ENCODE results near the gene CYSRT1.

The CYSRT1 gene

DNA sequence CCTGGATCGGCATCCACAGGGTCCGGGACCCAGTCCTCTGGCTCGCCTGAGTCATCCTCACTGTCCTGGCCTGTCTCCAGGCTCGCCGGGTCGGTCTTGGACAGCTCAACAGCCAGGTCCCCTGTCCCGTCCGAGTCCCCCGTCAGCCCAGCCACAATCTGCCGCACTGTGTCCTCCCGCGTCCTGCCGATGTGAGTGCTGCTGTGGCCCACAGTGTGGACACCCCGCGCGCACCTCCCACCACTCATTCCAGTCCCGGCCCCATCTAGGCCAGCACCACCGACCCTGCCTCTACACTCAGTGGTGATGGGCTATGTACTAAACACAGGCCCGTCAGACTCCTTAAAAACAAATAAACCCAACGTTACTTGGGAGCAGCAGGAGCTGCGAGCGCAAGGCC, 43.3 kb upstream of the CYSRT1 start:
- H2BK120ac ChIP-seq (ENCODE audit: insufficient read depth, low read length, poor library complexity): no peak overlapping the region
- peaks cover 2% of the 10 kb centered on the region for H3K9me3 ChIP-seq (ENCODE audit: insufficient read depth, low read depth, low read length)
- H3K79me1 ChIP-seq (ENCODE audit: low read length): no peaks in the 10 kb centered on the region
- H4K12ac ChIP-seq (ENCODE audit: low read depth, low read length): no peak overlapping the region
- no peaks in the 10 kb centered on the region for H3K79me2 ChIP-seq (ENCODE audit: control insufficient read depth, insufficient read depth, low read length, poor library complexity)
- no peak overlapping the region for H3K27ac ChIP-seq (ENCODE audit: low read depth, low read length)
- H4K8ac ChIP-seq (ENCODE audit: low read depth, low read length): no peak overlapping the region
- H4K91ac ChIP-seq (ENCODE audit: low read depth, low read length): no peak overlapping the region
- H3K18ac ChIP-seq (ENCODE audit: low read length): no peak overlapping the region
- no peak overlapping the region for H3K4me2 ChIP-seq (ENCODE audit: low read length)
- DNase-seq: no peak
- H3K4ac ChIP-seq (ENCODE audit: low read depth, low read length): no peak overlapping the region
- peaks cover 0 to 3% of the 10 kb centered on the region in 2 experiments for H3K4me1 ChIP-seq (ENCODE audit: control insufficient read depth in 1 of 2, insufficient read depth in 2 of 2, low read length in 2 of 2)
- H2AFZ ChIP-seq (ENCODE audit: insufficient read depth, low read length, poor library complexity): no peak overlapping the region
- H3K23ac ChIP-seq (ENCODE audit: low read length): no peak overlapping the region
- H2BK12ac ChIP-seq (ENCODE audit: low read length): no peak overlapping the region
- H2AK5ac ChIP-seq (ENCODE audit: low read length): no peak overlapping the region
- H3K36me3 ChIP-seq (ENCODE audit: control insufficient read depth in 1 of 2, insufficient read depth in 2 of 2, low read length in 2 of 2): peaks cover 75 to 83% of the 10 kb centered on the region in 2 experiments
- H2BK5ac ChIP-seq (ENCODE audit: low read depth, low read length, poor library complexity): no peak overlapping the region
- no peaks in the 10 kb centered on the region for H3K27me3 ChIP-seq (ENCODE audit: insufficient read depth, low read length)
- no peak overlapping the region for H3K4me3 ChIP-seq (ENCODE audit: low read depth, low read length)
- H3K9ac ChIP-seq (ENCODE audit: low read length): no peak overlapping the region
- WGBS (ENCODE audit: extremely low coverage, insufficient coverage, insufficient read length): no CpG with 5 or more reads among the region's 22 CpGs
- no peak overlapping the region for H3K14ac ChIP-seq (ENCODE audit: low read length)

DNA sequence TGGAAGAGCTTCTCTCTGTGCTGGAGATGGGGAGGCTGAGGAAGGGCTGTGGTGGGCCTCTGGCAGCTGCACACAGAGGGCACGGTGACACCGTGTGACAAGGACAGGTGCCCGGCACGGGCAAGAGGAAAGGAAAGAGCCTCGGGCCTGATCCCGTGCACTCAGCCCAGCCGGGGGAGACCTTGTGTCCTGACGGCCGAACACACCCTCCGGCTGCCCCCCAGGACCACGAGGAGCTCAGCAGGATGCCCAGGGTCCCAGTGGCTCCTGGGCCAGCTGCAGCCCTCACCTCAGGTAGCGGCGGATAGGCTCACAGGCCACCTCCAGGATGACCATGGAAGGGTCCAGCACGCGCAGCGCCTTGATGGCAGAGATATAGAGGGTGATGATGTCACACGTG, 42.1 kb upstream of the CYSRT1 start:
- no peak overlapping the region for H3K4me3 ChIP-seq (ENCODE audit: low read depth, low read length)
- WGBS (ENCODE audit: extremely low coverage, insufficient coverage, insufficient read length): no CpG with 5 or more reads among the region's 17 CpGs
- no peak for DNase-seq
- no peak overlapping the region for H3K9ac ChIP-seq (ENCODE audit: low read length)
- no peak overlapping the region for H2BK120ac ChIP-seq (ENCODE audit: insufficient read depth, low read length, poor library complexity)
- H3K9me3 ChIP-seq (ENCODE audit: insufficient read depth, low read depth, low read length): peaks cover 2% of the 10 kb centered on the region
- H3K14ac ChIP-seq (ENCODE audit: low read length): no peak overlapping the region
- no peak overlapping the region for H4K91ac ChIP-seq (ENCODE audit: low read depth, low read length)
- H2BK12ac ChIP-seq (ENCODE audit: low read length): no peak overlapping the region
- no peak overlapping the region for H3K4ac ChIP-seq (ENCODE audit: low read depth, low read length)
- H3K79me1 ChIP-seq (ENCODE audit: low read length): no peaks in the 10 kb centered on the region
- H4K12ac ChIP-seq (ENCODE audit: low read depth, low read length): no peak overlapping the region
- H3K18ac ChIP-seq (ENCODE audit: low read length): no peak overlapping the region
- H2AK5ac ChIP-seq (ENCODE audit: low read length): no peak overlapping the region
- H2BK5ac ChIP-seq (ENCODE audit: low read depth, low read length, poor library complexity): no peak overlapping the region
- no peaks in the 10 kb centered on the region for H3K79me2 ChIP-seq (ENCODE audit: control insufficient read depth, insufficient read depth, low read length, poor library complexity)
- H3K4me2 ChIP-seq (ENCODE audit: low read length): no peak overlapping the region
- no peak overlapping the region for H4K8ac ChIP-seq (ENCODE audit: low read depth, low read length)
- H2AFZ ChIP-seq (ENCODE audit: insufficient read depth, low read length, poor library complexity): no peak overlapping the region
- H3K36me3 ChIP-seq (ENCODE audit: control insufficient read depth in 1 of 2, insufficient read depth in 2 of 2, low read length in 2 of 2): peaks cover 78 to 84% of the 10 kb centered on the region in 2 experiments
- no peak overlapping the region for H3K23ac ChIP-seq (ENCODE audit: low read length)
- peaks cover 8 to 10% of the 10 kb centered on the region in 2 experiments for H3K4me1 ChIP-seq (ENCODE audit: control insufficient read depth in 1 of 2, insufficient read depth in 2 of 2, low read length in 2 of 2)
- H3K27me3 ChIP-seq (ENCODE audit: insufficient read depth, low read length): no peaks in the 10 kb centered on the region
- no peak overlapping the region for H3K27ac ChIP-seq (ENCODE audit: low read depth, low read length)

DNA sequence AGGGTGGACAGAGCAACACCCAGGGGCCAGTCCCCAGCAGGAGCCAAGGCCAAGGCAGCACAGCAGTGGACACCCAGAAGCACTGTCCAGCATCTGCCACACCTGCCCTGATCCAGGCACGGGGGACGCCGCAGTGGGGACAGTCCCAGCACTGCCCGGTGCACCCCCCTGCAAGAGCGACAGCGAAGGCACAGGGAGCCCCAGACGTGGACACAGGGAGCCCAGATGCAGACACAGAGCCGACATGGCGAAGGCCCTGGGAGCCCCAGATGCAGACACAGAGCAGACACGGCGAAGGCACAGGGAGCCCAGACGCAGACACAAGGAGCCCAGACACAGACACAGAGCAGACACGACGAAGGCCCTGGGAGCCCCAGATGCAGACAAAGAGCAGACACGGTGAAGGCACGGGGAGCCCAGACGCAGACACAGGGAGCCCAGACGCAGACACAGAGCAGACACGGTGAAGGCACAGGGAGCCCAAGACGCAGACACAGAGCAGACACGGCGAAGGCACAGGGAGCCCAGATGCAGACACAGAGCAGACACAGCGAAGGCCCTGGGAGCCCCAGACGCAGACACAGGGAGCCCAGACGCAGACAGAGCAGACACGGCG, 40.9 kb upstream of the CYSRT1 start:
- Histone ChIP-seq H3K4me2 (ENCODE audit: low read length) (no peak overlapping the region), H3K18ac (ENCODE audit: low read length) (no peak overlapping the region), H4K8ac (ENCODE audit: low read depth, low read length) (no peak overlapping the region), H2AK5ac (ENCODE audit: low read length) (no peak overlapping the region), H4K91ac (ENCODE audit: low read depth, low read length) (no peak overlapping the region), H3K27me3 (ENCODE audit: insufficient read depth, low read length) (no peaks in the 10 kb centered on the region), H4K12ac (ENCODE audit: low read depth, low read length) (no peak overlapping the region), H2BK5ac (ENCODE audit: low read depth, low read length, poor library complexity) (no peak overlapping the region), H3K36me3 (ENCODE audit: control insufficient read depth in 1 of 2, insufficient read depth in 2 of 2, low read length in 2 of 2) (peaks cover 74 to 77% of the 10 kb centered on the region in 2 experiments), H3K79me2 (ENCODE audit: control insufficient read depth, insufficient read depth, low read length, poor library complexity) (peaks cover 6% of the 10 kb centered on the region), H3K14ac (ENCODE audit: low read length) (no peak overlapping the region), H3K27ac (ENCODE audit: low read depth, low read length) (no peak overlapping the region), H3K9ac (ENCODE audit: low read length) (no peak overlapping the region), H3K4me3 (ENCODE audit: low read depth, low read length) (no peak overlapping the region), H3K4ac (ENCODE audit: low read depth, low read length) (no peak overlapping the region), H3K23ac (ENCODE audit: low read length) (no peak overlapping the region), H3K9me3 (ENCODE audit: insufficient read depth, low read depth, low read length) (peaks cover 2% of the 10 kb centered on the region), H3K79me1 (ENCODE audit: low read length) (peaks cover 5% of the 10 kb centered on the region), H2BK12ac (ENCODE audit: low read length) (no peak overlapping the region), H2BK120ac (ENCODE audit: insufficient read depth, low read length, poor library complexity) (no peak overlapping the region), H2AFZ (ENCODE audit: insufficient read depth, low read length, poor library complexity) (no peak overlapping the region), H3K4me1 (ENCODE audit: control insufficient read depth in 1 of 2, insufficient read depth in 2 of 2, low read length in 2 of 2) (peaks cover 8 to 9% of the 10 kb centered on the region in 2 experiments)
- no peak for DNase-seq
- no CpG with 5 or more reads among the region's 27 CpGs for WGBS (ENCODE audit: extremely low coverage, insufficient coverage, insufficient read length)

DNA sequence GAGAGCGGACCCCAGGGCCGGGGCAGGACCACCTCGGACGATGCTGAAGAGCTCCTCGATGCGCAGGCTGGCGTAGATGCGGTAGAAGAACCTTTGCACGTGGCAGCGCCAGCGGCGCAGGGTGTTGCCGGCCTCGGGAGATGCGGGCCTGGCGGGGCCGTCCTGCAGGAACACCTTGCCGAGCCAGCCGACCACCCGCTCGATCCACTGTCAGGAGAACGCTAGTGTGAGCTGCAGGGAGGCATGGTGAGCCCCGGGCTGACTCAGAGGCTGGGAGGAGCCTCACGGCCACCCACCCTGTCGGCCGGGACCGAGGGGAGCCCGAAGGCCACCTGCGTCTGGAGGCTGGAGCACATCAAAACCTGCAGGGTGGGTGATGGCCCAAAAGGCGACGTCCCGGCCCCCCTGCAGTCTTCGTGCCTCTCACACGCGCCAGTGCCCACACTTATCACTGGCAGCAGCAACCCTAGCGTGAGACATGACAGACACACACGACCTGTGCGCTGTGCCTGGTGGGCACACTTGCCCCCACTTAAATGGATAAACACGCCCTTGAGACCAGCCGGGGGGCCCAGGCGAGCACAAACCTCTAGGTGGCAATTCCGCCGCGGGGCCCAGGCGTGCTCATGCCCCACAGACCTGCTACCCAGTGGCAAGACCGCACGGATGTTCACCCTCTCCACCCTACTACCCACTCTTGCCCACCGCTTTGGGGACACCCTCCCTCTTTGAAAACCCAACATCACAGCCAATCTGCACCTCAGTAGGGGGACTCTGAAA, 39.9 kb upstream of the CYSRT1 start:
- Histone ChIP-seq H3K18ac (ENCODE audit: low read length) (no peak overlapping the region), H4K91ac (ENCODE audit: low read depth, low read length) (no peak overlapping the region), H2AFZ (ENCODE audit: insufficient read depth, low read length, poor library complexity) (no peak overlapping the region), H4K8ac (ENCODE audit: low read depth, low read length) (no peak overlapping the region), H3K4me2 (ENCODE audit: low read length) (no peak overlapping the region), H3K4me3 (ENCODE audit: low read depth, low read length) (no peak overlapping the region), H3K23ac (ENCODE audit: low read length) (no peak overlapping the region), H3K9ac (ENCODE audit: low read length) (no peak overlapping the region), H3K9me3 (ENCODE audit: insufficient read depth, low read depth, low read length) (peaks cover 2% of the 10 kb centered on the region), H3K4ac (ENCODE audit: low read depth, low read length) (no peak overlapping the region), H2AK5ac (ENCODE audit: low read length) (no peak overlapping the region), H3K79me1 (ENCODE audit: low read length) (peaks cover 5% of the 10 kb centered on the region), H3K27me3 (ENCODE audit: insufficient read depth, low read length) (no peaks in the 10 kb centered on the region), H3K27ac (ENCODE audit: low read depth, low read length) (no peak overlapping the region), H3K36me3 (ENCODE audit: control insufficient read depth in 1 of 2, insufficient read depth in 2 of 2, low read length in 2 of 2) (peaks cover 69 to 72% of the 10 kb centered on the region in 2 experiments), H2BK12ac (ENCODE audit: low read length) (no peak overlapping the region), H4K12ac (ENCODE audit: low read depth, low read length) (no peak overlapping the region), H2BK5ac (ENCODE audit: low read depth, low read length, poor library complexity) (no peak overlapping the region), H3K4me1 (ENCODE audit: control insufficient read depth in 1 of 2, insufficient read depth in 2 of 2, low read length in 2 of 2) (peaks cover 17 to 18% of the 10 kb centered on the region in 2 experiments), H3K79me2 (ENCODE audit: control insufficient read depth, insufficient read depth, low read length, poor library complexity) (peaks cover 8% of the 10 kb centered on the region), H2BK120ac (ENCODE audit: insufficient read depth, low read length, poor library complexity) (no peak overlapping the region), H3K14ac (ENCODE audit: low read length) (no peak overlapping the region)
- DNase-seq: no peak
- no CpG with 5 or more reads among the region's 48 CpGs for WGBS (ENCODE audit: extremely low coverage, insufficient coverage, insufficient read length)
